ENCODE data around the gene PKP2. TPM values are rescaled to one million over a fixed set of nuclear protein-coding genes. Genes with fewer than 3 reads are reported as not detected.

Gene PKP2
- total RNA-seq, 1 experiment from 2014 or later, result not detected

GRCh38 chr12:32765906-32766305 lies 130.7 kb downstream of the PKP2 start:
- no peaks in the 10 kb centered on the region for H3K36me3 ChIP-seq (ENCODE audit: insufficient read depth, low read length)
- H3K4me1 ChIP-seq (ENCODE audit: low read length), result peaks cover 11% of the 10 kb centered on the region
- no peak overlapping the region for H3K4me2 ChIP-seq (ENCODE audit: low read depth, low read length, poor library complexity, severe bottlenecking)
- H3K4me3 ChIP-seq (ENCODE audit: low read length), result no peak overlapping the region
- H3K9ac ChIP-seq (ENCODE audit: low read length), result no peak overlapping the region
- H3K27me3 ChIP-seq (ENCODE audit: low read length), result no peaks in the 10 kb centered on the region
- H3K9me2 ChIP-seq (replicated peaks; ENCODE audit: insufficient read depth, low read length), result no peaks in the 10 kb centered on the region
- no peak for DNase-seq
- no peaks in the 10 kb centered on the region for H3K9me3 ChIP-seq (ENCODE audit: low read length)
- H3K79me2 ChIP-seq (ENCODE audit: low read length), result no peaks in the 10 kb centered on the region
- no peaks in the 10 kb centered on the region for H4K20me1 ChIP-seq (ENCODE audit: insufficient read depth, low read depth, low read length)
- no peak overlapping the region for H2AFZ ChIP-seq (ENCODE audit: low read length)
- no peak overlapping the region for H3K27ac ChIP-seq (ENCODE audit: low read length)

- H3K27me3 ChIP-seq (ENCODE audit: low read length), result no peaks in the 10 kb centered on the region
- no peaks in the 10 kb centered on the region for H3K9me3 ChIP-seq (ENCODE audit: low read length)
- H3K9me2 ChIP-seq (replicated peaks; ENCODE audit: insufficient read depth, low read length), result no peaks in the 10 kb centered on the region
- no peak overlapping the region for H3K4me3 ChIP-seq (ENCODE audit: low read length)
- peak overlapping the region; percentile 74 for H2AFZ ChIP-seq (ENCODE audit: low read length)
- no peaks in the 10 kb centered on the region for H4K20me1 ChIP-seq (ENCODE audit: insufficient read depth, low read depth, low read length)
- H3K4me2 ChIP-seq (ENCODE audit: low read depth, low read length, poor library complexity, severe bottlenecking), result peak overlapping the region; percentile 32
- H3K9ac ChIP-seq (ENCODE audit: low read length), result no peak overlapping the region
- no peak overlapping the region for H3K27ac ChIP-seq (ENCODE audit: low read length)
- DNase-seq, result peak; percentile 75
- peaks cover 11% of the 10 kb centered on the region for H3K4me1 ChIP-seq (ENCODE audit: low read length)
- no peaks in the 10 kb centered on the region for H3K79me2 ChIP-seq (ENCODE audit: low read length)
- no peaks in the 10 kb centered on the region for H3K36me3 ChIP-seq (ENCODE audit: insufficient read depth, low read length)
Measured at GRCh38 chr12:32761716-32762115, 134.9 kb downstream of the PKP2 start.

GRCh38 chr12:32757157-32757556 lies 139.4 kb downstream of the PKP2 start:
- Histone ChIP-seq H3K79me2 (ENCODE audit: low read length) (peaks cover 34% of the 10 kb centered on the region), H3K9me2 (replicated peaks; ENCODE audit: insufficient read depth, low read length) (no peaks in the 10 kb centered on the region), H3K9ac (ENCODE audit: low read length) (no peak overlapping the region), H3K9me3 (ENCODE audit: low read length) (no peaks in the 10 kb centered on the region), H3K27me3 (ENCODE audit: low read length) (no peaks in the 10 kb centered on the region), H3K4me2 (ENCODE audit: low read depth, low read length, poor library complexity, severe bottlenecking) (no peak overlapping the region), H3K36me3 (ENCODE audit: insufficient read depth, low read length) (peaks cover 12% of the 10 kb centered on the region; the same call in 1 of the 2 replicates), H3K27ac (ENCODE audit: low read length) (no peak overlapping the region), H3K4me1 (ENCODE audit: low read length) (peaks cover 29% of the 10 kb centered on the region), H3K4me3 (ENCODE audit: low read length) (no peak overlapping the region), H2AFZ (ENCODE audit: low read length) (no peak overlapping the region), H4K20me1 (ENCODE audit: insufficient read depth, low read depth, low read length) (no peaks in the 10 kb centered on the region)
- DNase-seq, result no peak

- no peaks in the 10 kb centered on the region for H3K9me3 ChIP-seq (ENCODE audit: low read length)
- no peak for DNase-seq
- no peak overlapping the region for H2AFZ ChIP-seq (ENCODE audit: low read length)
- H3K4me1 ChIP-seq (ENCODE audit: low read length), result peaks cover 24% of the 10 kb centered on the region
- H3K9me2 ChIP-seq (replicated peaks; ENCODE audit: insufficient read depth, low read length), result no peaks in the 10 kb centered on the region
- no peaks in the 10 kb centered on the region for H4K20me1 ChIP-seq (ENCODE audit: insufficient read depth, low read depth, low read length)
- no peaks in the 10 kb centered on the region for H3K27me3 ChIP-seq (ENCODE audit: low read length)
- H3K27ac ChIP-seq (ENCODE audit: low read length), result no peak overlapping the region
- H3K9ac ChIP-seq (ENCODE audit: low read length), result peak overlapping the region; percentile 93; the same call in 1 of the 2 replicates
- no peak overlapping the region for H3K4me3 ChIP-seq (ENCODE audit: low read length)
- peaks cover 18% of the 10 kb centered on the region; the same call in 1 of the 2 replicates for H3K36me3 ChIP-seq (ENCODE audit: insufficient read depth, low read length)
- H3K79me2 ChIP-seq (ENCODE audit: low read length), result peaks cover 40% of the 10 kb centered on the region
- H3K4me2 ChIP-seq (ENCODE audit: low read depth, low read length, poor library complexity, severe bottlenecking), result peak overlapping the region; percentile 98
Measured at GRCh38 chr12:32756476-32757066, 140.0 kb downstream of the PKP2 start.

- peak; percentile 98 for DNase-seq
- Histone ChIP-seq H3K9me3 (ENCODE audit: low read length) (no peaks in the 10 kb centered on the region), H4K20me1 (ENCODE audit: insufficient read depth, low read depth, low read length) (no peaks in the 10 kb centered on the region), H3K4me3 (ENCODE audit: low read length) (peak within 1 kb of the TSS; percentile 87), H3K27me3 (ENCODE audit: low read length) (no peaks in the 10 kb centered on the region), H3K9me2 (replicated peaks; ENCODE audit: insufficient read depth, low read length) (no peaks in the 10 kb centered on the region), H3K4me2 (ENCODE audit: low read depth, low read length, poor library complexity, severe bottlenecking) (peak within 1 kb of the TSS; percentile 98), H3K27ac (ENCODE audit: low read length) (peak within 1 kb of the TSS; percentile 76), H3K9ac (ENCODE audit: low read length) (peak within 1 kb of the TSS; percentile 93), H2AFZ (ENCODE audit: low read length) (peak within 1 kb of the TSS; percentile 97), H3K4me1 (ENCODE audit: low read length) (peaks cover 19% of the 10 kb centered on the region), H3K36me3 (ENCODE audit: insufficient read depth, low read length) (peaks cover 23% of the 10 kb centered on the region; the same call in 1 of the 2 replicates), H3K79me2 (ENCODE audit: low read length) (peaks cover 44% of the 10 kb centered on the region)
Measured at GRCh38 chr12:32755654-32756475, 140.7 kb downstream of the PKP2 start, which contains the start of gene YARS2. Gene YARS2, minus strand, starts transcription at chr12:32755897. Its CDS starts 23 bp downstream, at chr12:32755874.

- Histone ChIP-seq H3K9ac (ENCODE audit: low read length) (peak overlapping the region; percentile 93), H3K4me2 (ENCODE audit: low read depth, low read length, poor library complexity, severe bottlenecking) (peak overlapping the region; percentile 98), H3K27ac (ENCODE audit: low read length) (peak overlapping the region; percentile 71), H3K9me3 (ENCODE audit: low read length) (no peaks in the 10 kb centered on the region), H3K4me1 (ENCODE audit: low read length) (peaks cover 19% of the 10 kb centered on the region), H3K9me2 (replicated peaks; ENCODE audit: insufficient read depth, low read length) (no peaks in the 10 kb centered on the region), H3K4me3 (ENCODE audit: low read length) (peak overlapping the region; percentile 87), H3K27me3 (ENCODE audit: low read length) (no peaks in the 10 kb centered on the region), H2AFZ (ENCODE audit: low read length) (peak overlapping the region; percentile 83), H3K79me2 (ENCODE audit: low read length) (peaks cover 44% of the 10 kb centered on the region), H3K36me3 (ENCODE audit: insufficient read depth, low read length) (peaks cover 23% of the 10 kb centered on the region; the same call in 1 of the 2 replicates), H4K20me1 (ENCODE audit: insufficient read depth, low read depth, low read length) (no peaks in the 10 kb centered on the region)
- peak; percentile 93 for DNase-seq
Measured at GRCh38 chr12:32755051-32755653, 141.4 kb downstream of the PKP2 start.

GRCh38 chr12:32754111-32754510 lies 142.5 kb downstream of the PKP2 start:
- Histone ChIP-seq H3K9ac (ENCODE audit: low read length) (peak overlapping the region; percentile 93), H3K4me1 (ENCODE audit: low read length) (peaks cover 19% of the 10 kb centered on the region), H3K9me2 (replicated peaks; ENCODE audit: insufficient read depth, low read length) (no peaks in the 10 kb centered on the region), H3K27me3 (ENCODE audit: low read length) (no peaks in the 10 kb centered on the region), H2AFZ (ENCODE audit: low read length) (no peak overlapping the region), H3K9me3 (ENCODE audit: low read length) (no peaks in the 10 kb centered on the region), H4K20me1 (ENCODE audit: insufficient read depth, low read depth, low read length) (no peaks in the 10 kb centered on the region), H3K27ac (ENCODE audit: low read length) (peak overlapping the region; percentile 71; the same call in 1 of the 2 replicates), H3K79me2 (ENCODE audit: low read length) (peaks cover 44% of the 10 kb centered on the region), H3K4me2 (ENCODE audit: low read depth, low read length, poor library complexity, severe bottlenecking) (peak overlapping the region; percentile 98), H3K4me3 (ENCODE audit: low read length) (peak overlapping the region; percentile 87), H3K36me3 (ENCODE audit: insufficient read depth, low read length) (peaks cover 29% of the 10 kb centered on the region; the same call in 1 of the 2 replicates)
- DNase-seq, result no peak

GRCh38 chr12:32753605-32754004 lies 143.0 kb downstream of the PKP2 start:
- Histone ChIP-seq H3K27ac (ENCODE audit: low read length) (no peak overlapping the region), H3K9ac (ENCODE audit: low read length) (peak overlapping the region; percentile 93), H4K20me1 (ENCODE audit: insufficient read depth, low read depth, low read length) (no peaks in the 10 kb centered on the region), H3K4me2 (ENCODE audit: low read depth, low read length, poor library complexity, severe bottlenecking) (peak overlapping the region; percentile 98), H3K9me3 (ENCODE audit: low read length) (no peaks in the 10 kb centered on the region), H2AFZ (ENCODE audit: low read length) (no peak overlapping the region), H3K4me3 (ENCODE audit: low read length) (peak overlapping the region; percentile 87), H3K36me3 (ENCODE audit: insufficient read depth, low read length) (peaks cover 34% of the 10 kb centered on the region; the same call in 1 of the 2 replicates), H3K9me2 (replicated peaks; ENCODE audit: insufficient read depth, low read length) (no peaks in the 10 kb centered on the region), H3K4me1 (ENCODE audit: low read length) (peaks cover 19% of the 10 kb centered on the region), H3K27me3 (ENCODE audit: low read length) (no peaks in the 10 kb centered on the region), H3K79me2 (ENCODE audit: low read length) (peaks cover 49% of the 10 kb centered on the region)
- no peak for DNase-seq

Measured in Karpas-422 (cell line).